Measurements from ENCODE around the gene LBH.

Gene LBH

DNA sequence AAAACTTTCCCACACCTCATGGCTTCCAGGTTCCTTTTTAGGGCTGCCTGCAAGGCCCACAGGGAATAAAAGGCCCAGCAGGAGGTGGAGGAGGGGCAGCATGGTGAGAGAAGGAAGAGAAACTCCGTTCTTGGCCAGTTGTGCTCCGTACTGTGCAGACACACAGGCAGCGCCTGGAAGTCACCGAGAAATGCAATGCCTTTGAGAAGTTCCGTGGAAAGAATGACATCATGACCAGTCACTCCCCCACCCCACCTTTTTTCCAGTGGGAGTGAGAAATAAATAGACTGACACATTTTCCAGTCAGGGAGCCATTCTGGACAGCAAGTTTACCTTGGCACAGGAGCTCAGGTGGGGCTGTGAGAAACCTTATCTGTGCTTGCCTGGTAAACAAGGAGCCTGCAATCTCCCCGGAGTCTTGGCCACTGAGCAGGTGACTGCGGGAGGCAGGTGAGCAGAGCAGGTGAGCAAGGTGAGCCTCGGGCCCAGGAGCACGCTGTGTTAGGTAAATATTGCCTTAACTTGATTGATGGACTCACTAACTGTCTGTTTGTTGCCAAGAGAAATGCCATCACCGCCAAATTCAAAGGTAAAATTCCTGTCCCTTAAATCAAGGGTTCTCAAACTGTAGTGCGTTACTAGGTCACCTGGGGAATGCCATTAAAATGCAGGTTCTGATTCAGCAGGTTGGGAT lies 13.5 kb upstream of the LBH start:
- peak; percentile 46 for DNase-seq

- no peak for DNase-seq
These were observed 13.0 kb upstream of the LBH start for GRCh38 chr2:30218338-30218713.

- DNase-seq, result no peak
These were observed 12.5 kb upstream of the LBH start for GRCh38 chr2:30218814-30219213.

DNA sequence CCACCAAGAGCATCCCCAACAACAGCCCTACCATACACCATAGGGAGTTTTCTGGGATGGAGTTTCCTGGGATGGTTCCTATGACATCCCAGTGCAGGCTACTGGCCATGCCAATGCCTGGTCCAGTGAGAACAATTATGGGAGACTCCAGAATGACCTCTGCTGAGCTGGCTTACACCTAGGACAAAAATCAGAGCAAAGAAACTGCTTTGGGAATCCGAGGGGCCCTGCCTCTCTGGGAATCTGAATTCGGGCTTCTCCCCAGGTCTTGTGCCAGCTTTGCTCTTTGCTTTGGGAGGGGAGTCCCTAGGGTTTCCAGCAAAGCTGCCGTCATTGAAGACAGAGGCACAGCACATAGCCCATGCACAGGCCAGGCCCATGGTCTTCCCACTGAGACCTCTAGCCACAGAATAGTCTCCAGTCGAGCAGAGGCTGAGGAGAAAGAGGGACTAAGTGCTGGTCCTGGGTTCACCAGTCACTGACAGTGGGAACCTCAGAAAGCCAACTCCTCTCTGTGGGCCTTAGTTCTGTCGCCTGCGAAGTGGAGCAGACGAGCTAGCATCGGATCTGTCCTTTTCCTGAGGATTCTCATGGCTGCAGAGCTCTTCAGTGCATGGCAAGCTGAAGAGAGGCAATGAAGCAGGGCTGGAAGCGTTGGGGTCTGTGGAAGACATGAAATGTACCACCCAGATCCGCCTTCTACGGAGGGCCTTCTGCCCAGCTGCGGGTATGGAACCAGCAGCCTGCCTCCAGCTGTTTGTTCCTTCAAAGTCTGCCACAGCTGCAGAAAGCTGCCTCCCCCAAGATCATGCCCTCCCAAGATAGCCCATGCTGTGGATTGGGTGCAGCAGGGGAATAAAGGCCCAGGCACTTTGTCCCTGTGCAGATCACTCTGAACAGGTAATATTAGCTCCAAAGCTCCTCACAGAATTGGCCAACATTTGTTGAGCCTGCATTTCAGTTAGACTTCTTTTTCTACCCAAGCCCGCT lies 11.2 kb upstream of the LBH start:
- no peak for DNase-seq

- no peak for DNase-seq
These were observed 9.8 kb upstream of the LBH start for GRCh38 chr2:30221531-30221930.

DNA sequence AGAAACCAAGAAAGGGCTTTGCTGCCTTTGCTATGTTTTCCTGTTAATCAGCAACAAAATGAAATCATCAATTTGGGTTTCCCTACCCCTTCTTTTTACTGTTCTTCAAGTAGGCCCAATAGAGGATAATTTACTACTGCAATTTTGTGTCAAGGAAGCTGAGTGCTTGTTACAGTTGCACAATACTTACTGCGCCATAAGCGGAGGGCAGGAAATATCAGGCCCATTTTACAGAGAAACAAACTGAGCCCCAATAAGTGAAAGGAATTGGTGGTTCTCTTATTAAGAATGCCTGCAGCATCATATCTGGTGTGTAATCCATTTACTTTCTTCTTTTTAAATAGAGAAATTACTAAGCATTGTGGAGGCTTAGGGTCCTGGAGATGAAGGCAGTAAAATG lies 9.3 kb upstream of the LBH start:
- no peak for DNase-seq

DNA sequence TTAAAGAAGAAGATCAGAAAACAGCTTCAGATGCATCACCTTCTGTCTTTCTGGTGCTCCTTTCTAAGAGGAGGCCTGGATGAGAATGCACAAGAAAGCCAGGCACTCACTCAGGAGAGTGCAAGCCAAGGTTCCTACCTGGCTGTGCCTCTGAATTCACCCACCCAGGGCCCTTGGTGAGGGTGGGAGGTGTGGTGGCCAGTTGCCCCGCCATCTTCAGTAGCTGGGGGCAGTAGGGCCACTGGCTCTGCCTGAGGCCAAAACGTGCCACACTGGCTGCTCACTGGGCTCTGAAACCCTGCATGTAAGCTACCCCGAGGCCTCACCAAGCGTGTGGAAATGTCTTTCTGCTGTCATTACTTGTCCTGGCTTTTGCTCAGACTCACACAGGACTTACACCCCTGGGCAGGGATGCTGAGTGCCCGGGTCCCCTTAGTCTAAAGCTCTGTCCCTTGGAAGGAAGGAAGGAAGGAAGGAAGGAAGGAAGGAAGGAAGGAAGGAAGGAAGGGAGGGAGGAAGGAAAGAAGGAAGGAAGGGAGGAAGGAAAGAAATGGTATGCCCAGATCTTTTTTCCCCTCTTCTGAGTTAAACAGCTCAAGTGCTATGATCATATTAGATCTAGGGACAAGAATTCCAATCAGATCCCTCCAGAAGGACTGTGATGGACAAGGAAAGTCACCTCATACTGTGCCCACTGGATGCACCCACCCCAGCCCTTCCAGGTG lies 8.5 kb upstream of the LBH start:
- DNase-seq, result no peak

DNA sequence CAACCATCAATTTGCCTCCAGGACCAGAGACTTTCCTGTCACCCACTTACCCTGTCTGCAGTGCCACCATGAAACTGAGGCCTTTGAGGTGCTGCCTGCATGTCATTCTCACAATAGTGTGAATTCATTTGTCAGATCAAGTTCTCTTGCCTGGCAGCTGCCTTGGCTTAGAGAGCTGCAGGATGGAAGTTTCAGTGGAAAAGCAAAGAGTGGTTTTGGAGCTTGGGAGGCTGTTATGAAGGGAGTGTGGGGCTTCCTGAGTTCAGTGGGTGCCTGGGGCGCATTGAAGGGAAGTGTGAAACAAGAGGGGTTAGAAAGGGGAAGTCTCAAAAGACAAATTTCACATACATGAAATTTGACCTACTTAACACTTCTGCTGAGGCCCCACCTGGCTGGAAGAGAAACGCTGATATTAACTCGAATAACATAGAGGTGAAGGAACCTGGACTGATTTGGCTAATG lies 7.9 kb upstream of the LBH start:
- DNase-seq, result no peak

- DNase-seq, result no peak
These were observed 7.2 kb upstream of the LBH start for GRCh38 chr2:30224151-30224550.

GRCh38 chr2:30225131-30225762 lies 6.1 kb upstream of the LBH start:
- peak; percentile 53 for DNase-seq

- peak; percentile 32 for DNase-seq
These were observed 4.9 kb upstream of the LBH start for GRCh38 chr2:30226144-30227032.

GRCh38 chr2:30229596-30229995 lies 1.7 kb upstream of the LBH start:
- no peak for DNase-seq

- peak; percentile 49 for DNase-seq
These were observed 680 bp upstream of the LBH start for GRCh38 chr2:30230497-30231211.

- DNase-seq, result peak; percentile 78
These were observed 864 bp downstream of the LBH start for GRCh38 chr2:30231996-30232800.

DNA sequence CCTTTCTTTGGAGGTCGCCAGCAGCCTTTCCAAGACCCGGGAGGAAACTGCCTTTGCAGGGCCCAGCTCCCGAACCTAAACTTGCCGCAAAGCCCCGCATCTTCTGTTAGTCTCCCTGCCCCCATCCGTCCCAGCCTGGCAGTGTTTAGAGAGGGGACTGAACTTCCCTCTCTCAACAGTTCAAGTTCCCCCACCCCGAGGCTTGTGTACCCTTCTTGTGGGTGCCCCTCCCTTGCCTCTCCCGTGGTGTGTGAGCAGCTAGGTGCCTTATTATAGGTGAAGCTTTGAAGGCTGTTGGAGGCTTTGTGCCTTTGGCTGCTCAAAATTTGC lies 1.4 kb downstream of the LBH start:
- DNase-seq, result peak; percentile 45

GRCh38 chr2:30233271-30234009 lies 2.1 kb downstream of the LBH start:
- no peak for DNase-seq

DNA sequence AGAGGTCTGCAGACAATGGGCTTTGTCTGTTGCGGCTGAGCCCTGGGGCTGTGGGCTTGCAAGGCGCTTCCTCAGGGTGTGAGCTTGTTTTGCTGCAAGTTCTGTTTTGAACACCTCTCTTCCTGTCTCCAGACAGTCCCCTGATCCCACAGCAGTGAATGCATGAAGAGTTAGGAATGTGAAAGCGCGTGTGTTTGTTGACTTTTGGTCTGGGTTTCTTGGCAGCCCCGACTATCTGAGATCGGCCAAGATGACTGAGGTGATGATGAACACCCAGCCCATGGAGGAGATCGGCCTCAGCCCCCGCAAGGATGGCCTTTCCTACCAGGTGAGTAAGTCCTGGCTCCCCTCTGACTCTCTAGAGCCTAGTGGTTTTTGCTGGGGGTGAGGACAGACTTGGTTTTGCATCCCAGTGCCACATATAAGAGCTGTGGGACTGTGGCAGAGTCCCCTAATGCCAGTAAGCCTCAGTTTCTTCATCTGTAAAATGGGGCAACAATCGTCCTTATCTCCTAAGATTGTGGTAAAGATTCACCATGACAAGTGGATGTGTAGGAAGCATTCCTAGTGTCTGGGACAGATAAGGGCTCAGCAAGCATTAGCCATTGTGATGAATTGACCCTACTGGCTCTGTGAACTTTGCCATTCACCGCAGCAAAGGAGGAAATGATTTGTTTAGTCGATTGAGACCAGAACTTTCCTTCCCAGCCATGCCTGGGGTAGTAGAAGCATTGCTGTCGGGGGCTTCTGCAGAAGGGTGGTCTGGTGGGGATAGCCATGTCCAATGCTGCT lies 3.0 kb downstream of the LBH start:
- DNase-seq, result peak; percentile 75

DNA sequence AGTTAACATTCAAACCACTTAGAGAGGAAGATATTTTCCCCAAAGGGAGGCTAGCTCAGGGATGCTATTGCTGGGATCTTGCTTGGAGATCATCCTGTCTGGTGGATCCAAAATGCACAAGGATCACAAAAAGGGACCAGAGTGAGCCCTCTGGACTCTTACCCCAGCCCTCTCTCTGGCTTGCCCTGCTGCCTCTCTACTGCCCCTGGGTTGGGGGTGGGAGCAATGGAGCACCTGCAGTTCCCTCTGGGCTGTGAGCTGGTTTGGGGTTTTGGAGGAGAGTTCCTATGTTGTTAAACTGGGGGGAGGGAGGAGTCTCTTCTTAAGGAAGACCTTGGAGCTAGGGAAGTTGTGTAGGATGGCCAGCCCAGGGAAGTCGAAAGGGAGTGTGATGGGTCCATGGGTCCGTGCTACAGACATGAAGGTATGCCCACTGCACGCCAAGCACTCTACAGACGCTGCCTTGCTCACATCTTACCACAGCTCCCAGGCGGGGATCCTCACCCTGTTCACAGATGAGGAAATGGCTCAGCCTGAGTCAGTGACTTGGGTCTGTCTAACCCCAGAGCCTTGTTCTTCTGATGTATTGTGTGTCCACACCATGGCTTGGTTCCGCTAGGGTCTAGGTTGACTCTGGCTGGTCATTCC lies 3.8 kb downstream of the LBH start:
- peak; percentile 83 for DNase-seq

All from activated CD4-positive, alpha-beta T cell treated with anti-CD3 and anti-CD28 coated beads for 48 hours (primary cell).